Measurements from ENCODE around the gene CREB5. TPM values are rescaled to one million over a fixed set of nuclear protein-coding genes. Genes with fewer than 3 reads are reported as not detected.
A peak's percentile ranks its signal among the peaks of the same experiment; 100 is the strongest.

Gene CREB5
- total RNA-seq, 4 donors from 2014 or later: 16.8 to 22.4 (median 20.9) TPM

DNA sequence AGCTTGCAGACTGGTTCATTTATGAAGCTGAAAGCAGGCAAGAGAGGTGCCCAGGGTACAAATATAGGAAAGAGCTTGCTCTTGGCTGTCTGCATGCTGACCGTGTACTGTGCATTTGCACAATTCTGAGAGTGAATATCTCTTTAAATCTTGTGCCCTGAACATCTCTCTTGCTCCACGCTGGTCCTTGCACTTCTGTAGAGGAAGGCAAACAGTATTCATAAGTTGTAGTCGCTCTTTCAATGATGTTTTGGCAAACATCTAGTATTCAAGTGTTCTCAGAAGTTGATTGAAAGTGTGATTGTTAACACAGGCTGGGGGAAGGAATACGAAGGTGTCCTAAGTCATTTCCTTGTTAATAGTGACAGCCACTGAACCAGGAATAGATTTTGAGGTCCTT, 332.6 kb downstream of the CREB5 start:
- no peaks in the 10 kb centered on the region for H3K27me3 ChIP-seq
- peaks cover 0 to 45% (median 2%) of the 10 kb centered on the region in 4 donors for H3K4me1 ChIP-seq
- H3K27ac ChIP-seq: peak overlapping the region in 1 of 4 donors; percentile 8
- TF ChIP-seq EP300 (IDR thresholded peaks at IDR 0.05): no peak
- TF ChIP-seq POLR2A (IDR thresholded peaks at IDR 0.05): no peak
- TF ChIP-seq, protein P1, sequence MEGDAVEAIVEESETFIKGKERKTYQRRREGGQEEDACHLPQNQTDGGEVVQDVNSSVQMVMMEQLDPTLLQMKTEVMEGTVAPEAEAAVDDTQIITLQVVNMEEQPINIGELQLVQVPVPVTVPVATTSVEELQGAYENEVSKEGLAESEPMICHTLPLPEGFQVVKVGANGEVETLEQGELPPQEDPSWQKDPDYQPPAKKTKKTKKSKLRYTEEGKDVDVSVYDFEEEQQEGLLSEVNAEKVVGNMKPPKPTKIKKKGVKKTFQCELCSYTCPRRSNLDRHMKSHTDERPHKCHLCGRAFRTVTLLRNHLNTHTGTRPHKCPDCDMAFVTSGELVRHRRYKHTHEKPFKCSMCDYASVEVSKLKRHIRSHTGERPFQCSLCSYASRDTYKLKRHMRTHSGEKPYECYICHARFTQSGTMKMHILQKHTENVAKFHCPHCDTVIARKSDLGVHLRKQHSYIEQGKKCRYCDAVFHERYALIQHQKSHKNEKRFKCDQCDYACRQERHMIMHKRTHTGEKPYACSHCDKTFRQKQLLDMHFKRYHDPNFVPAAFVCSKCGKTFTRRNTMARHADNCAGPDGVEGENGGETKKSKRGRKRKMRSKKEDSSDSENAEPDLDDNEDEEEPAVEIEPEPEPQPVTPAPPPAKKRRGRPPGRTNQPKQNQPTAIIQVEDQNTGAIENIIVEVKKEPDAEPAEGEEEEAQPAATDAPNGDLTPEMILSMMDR (IDR thresholded peaks at IDR 0.05): no peak
- no peaks in the 10 kb centered on the region for H3K36me3 ChIP-seq
- no peak overlapping the region for H3K4me3 ChIP-seq
- no peaks in the 10 kb centered on the region for H3K9me3 ChIP-seq
- no peak for DNase-seq (ENCODE audit: low spot score in 2 of 2)
- WGBS, 2 donors: 38 to 53% methylated on average over 4 of the region's 4 CpGs

DNA sequence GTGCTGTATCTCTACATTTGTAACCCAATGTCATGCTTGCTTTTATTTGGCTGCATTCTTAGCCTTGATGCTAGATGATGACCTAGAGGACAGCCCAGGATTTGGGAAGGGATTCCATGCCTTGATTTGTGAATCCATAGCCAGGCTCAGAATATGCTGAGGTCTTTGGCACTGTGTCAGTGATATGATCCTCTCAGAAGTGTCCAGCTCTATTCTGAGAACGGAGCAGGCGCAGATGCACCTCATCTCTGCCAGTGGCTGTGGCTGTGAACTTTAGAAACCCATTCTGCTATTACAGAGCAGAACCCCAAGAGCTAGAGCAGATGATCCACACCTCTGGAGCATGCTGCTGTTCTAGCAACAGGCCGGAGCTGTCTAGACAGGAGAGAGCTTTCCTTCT, 333.0 kb downstream of the CREB5 start:
- no peak for DNase-seq (ENCODE audit: low spot score in 2 of 2)
- H3K9me3 ChIP-seq: no peaks in the 10 kb centered on the region
- H3K4me1 ChIP-seq: peaks cover 0 to 45% (median 2%) of the 10 kb centered on the region in 4 donors
- no peaks in the 10 kb centered on the region for H3K27me3 ChIP-seq
- H3K27ac ChIP-seq: peak overlapping the region in 1 of 4 donors; percentile 8
- TF ChIP-seq, protein P1 (IDR thresholded peaks at IDR 0.05): no peak
- TF ChIP-seq EP300 (IDR thresholded peaks at IDR 0.05): no peak
- H3K4me3 ChIP-seq: no peak overlapping the region
- WGBS, 2 donors: 75 to 84% methylated on average over 3 of the region's 3 CpGs
- no peaks in the 10 kb centered on the region for H3K36me3 ChIP-seq

DNA sequence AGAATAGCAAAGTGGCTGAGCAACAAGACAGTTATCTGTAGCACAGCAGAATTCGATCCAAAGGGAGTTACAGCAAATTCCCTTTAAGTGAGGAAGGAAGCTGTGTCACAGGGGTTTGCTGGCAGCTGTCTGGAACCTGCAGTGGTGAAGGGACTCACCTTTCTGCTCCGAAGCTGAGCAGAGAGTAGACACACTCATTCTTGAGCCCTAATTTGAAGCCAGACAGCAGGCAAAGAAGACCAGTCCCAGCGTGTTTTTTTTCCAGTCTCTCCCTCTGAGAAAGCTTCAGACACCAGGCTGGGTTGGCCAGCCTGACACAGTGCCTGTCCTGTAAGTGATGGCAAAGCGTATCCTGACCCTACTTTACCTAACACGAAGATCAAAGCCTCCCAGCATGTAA, 335.1 kb downstream of the CREB5 start:
- no peak overlapping the region for H3K4me3 ChIP-seq
- DNase-seq (ENCODE audit: low spot score in 2 of 2): no peak
- H3K4me1 ChIP-seq: peaks cover 0 to 49% (median 2%) of the 10 kb centered on the region in 4 donors
- WGBS, 2 donors: 62 to 66% methylated on average over 5 of the region's 5 CpGs
- no peak for TF ChIP-seq POLR2A (IDR thresholded peaks at IDR 0.05)
- no peak for TF ChIP-seq EP300 (IDR thresholded peaks at IDR 0.05)
- TF ChIP-seq, protein P1 (IDR thresholded peaks at IDR 0.05): no peak
- H3K36me3 ChIP-seq: no peaks in the 10 kb centered on the region
- H3K9me3 ChIP-seq: no peaks in the 10 kb centered on the region
- peak overlapping the region in 2 of 4 donors; percentile 57 to 62 for H3K27ac ChIP-seq
- H3K27me3 ChIP-seq: no peaks in the 10 kb centered on the region

DNA sequence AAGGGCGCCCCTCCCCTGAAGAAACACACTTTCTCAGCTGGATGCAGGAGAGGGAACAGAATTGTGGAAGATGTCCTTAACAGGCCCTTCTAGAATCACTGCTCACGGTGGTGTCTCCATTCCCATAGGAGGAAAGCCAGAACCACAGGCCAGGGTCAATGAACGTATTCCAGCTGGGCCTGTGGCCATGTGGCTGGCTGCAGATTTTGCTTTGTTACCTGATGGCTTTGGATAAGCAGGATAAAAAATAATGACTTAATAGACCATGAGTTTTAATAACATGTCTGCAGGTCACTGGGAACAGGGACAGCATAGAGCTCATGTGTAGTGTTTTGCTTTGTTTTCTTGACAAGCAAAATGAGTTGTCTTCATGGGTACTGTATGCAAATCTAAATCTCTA, 335.5 kb downstream of the CREB5 start:
- no peak for DNase-seq (ENCODE audit: low spot score in 2 of 2)
- TF ChIP-seq POLR2A (IDR thresholded peaks at IDR 0.05) (no peak), EP300 (IDR thresholded peaks at IDR 0.05) (no peak)
- TF ChIP-seq, protein P1 (IDR thresholded peaks at IDR 0.05): no peak
- 52 to 70% methylated on average over 3 of the region's 3 CpGs for WGBS, 2 donors
- Histone ChIP-seq H3K27ac (peak overlapping the region in 2 of 4 donors; percentile 57 to 62), H3K27me3 (no peaks in the 10 kb centered on the region), H3K36me3 (no peaks in the 10 kb centered on the region), H3K9me3 (no peaks in the 10 kb centered on the region), H3K4me1 (peaks cover 0 to 50% (median 2%) of the 10 kb centered on the region in 4 donors), H3K4me3 (no peak overlapping the region)

DNA sequence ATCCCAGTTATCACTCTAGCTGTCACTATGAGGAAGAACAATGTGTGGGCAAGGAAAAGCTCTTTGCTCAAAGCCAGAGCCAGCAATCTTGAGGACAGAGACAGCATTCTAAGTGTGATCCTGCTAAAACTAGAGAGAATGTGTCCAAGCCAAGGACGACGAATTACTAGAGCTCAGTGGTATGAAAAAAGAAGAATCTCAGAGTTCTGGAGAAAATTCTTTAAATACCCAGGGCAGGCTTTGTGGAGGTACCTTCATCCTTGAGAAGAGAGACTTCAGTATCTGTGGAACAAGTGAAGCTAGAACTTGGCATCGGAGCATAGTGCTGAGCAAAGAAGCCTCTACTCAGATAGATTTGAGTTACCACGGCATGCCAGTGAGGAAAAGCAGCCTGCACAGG, 336.0 kb downstream of the CREB5 start:
- no peak overlapping the region for H3K4me3 ChIP-seq
- H3K9me3 ChIP-seq: no peaks in the 10 kb centered on the region
- peaks cover 0 to 55% (median 2%) of the 10 kb centered on the region in 4 donors for H3K4me1 ChIP-seq
- no peaks in the 10 kb centered on the region for H3K27me3 ChIP-seq
- 41 to 44% methylated on average over 4 of the region's 4 CpGs for WGBS, 2 donors
- H3K36me3 ChIP-seq: no peaks in the 10 kb centered on the region
- TF ChIP-seq, protein P1 (IDR thresholded peaks at IDR 0.05): no peak
- no peak for TF ChIP-seq POLR2A (IDR thresholded peaks at IDR 0.05)
- TF ChIP-seq EP300 (IDR thresholded peaks at IDR 0.05): no peak
- no peak for DNase-seq (ENCODE audit: low spot score in 2 of 2)
- H3K27ac ChIP-seq: peak overlapping the region in 2 of 4 donors; percentile 57 to 62
